Dermis microvascular lymphatic vessel endothelial cell (primary cell): ENCODE measurements around the gene SPAG5. TPM values are rescaled to one million over a fixed set of nuclear protein-coding genes. Genes with fewer than 3 reads are reported as not detected.

Experiments used
- total RNA-seq: library from RNA; depleted of rRNA; stranded (reverse); fragments of >200 nt; gene quantifications from 2 replicates; pipeline ENCODE4 v1.2.1, GENCODE V29; 2014

The SPAG5 gene
- total RNA-seq, 1 donor from 2014 or later: 22.2 TPM

Other genes starting within 250 kb of the SPAG5 start
- gene POLDIP2, start 241.5 kb downstream of the SPAG5 start, total RNA-seq: 66.9 and 72.3 TPM in 2 replicates
- gene SEBOX, start 233.8 kb downstream of the SPAG5 start, total RNA-seq: not detected in 2 replicates
- under 0.01 TPM in 1 of 2 replicates, not detected in the other for gene VTN, start 228.7 kb downstream of the SPAG5 start, total RNA-seq
- gene SARM1, start 227.3 kb downstream of the SPAG5 start, total RNA-seq: 1.8 and 3.7 TPM in 2 replicates
- gene SLC46A1, start 192.8 kb downstream of the SPAG5 start, total RNA-seq: 0.77 and 1.8 TPM in 2 replicates
- not detected in 2 replicates for gene SLC13A2, start 125.4 kb downstream of the SPAG5 start, total RNA-seq
- gene FOXN1, start 92.7 kb downstream of the SPAG5 start, total RNA-seq: not detected in 2 replicates
- 18.0 and 25.7 TPM in 2 replicates for gene UNC119, start 46.4 kb downstream of the SPAG5 start, total RNA-seq
- gene PIGS, start 27.5 kb downstream of the SPAG5 start, total RNA-seq: 44.2 and 56.3 TPM in 2 replicates
- 30.7 and 31.7 TPM in 2 replicates for gene ALDOC, start 22.1 kb downstream of the SPAG5 start, total RNA-seq
- gene RSKR, start 15.2 kb upstream of the SPAG5 start, total RNA-seq: 2.1 and 2.8 TPM in 2 replicates
- gene BLTP2, start 46.1 kb upstream of the SPAG5 start, total RNA-seq: 135 and 142 TPM in 2 replicates
- 52.4 and 73.0 TPM in 2 replicates for gene SDF2, start 62.9 kb upstream of the SPAG5 start, total RNA-seq
- gene SUPT6H, start 63.2 kb upstream of the SPAG5 start, total RNA-seq: 37.5 and 48.7 TPM in 2 replicates
- 0.25 and 0.26 TPM in 2 replicates for gene PROCA1, start 112.9 kb upstream of the SPAG5 start, total RNA-seq
- gene RAB34, start 118.8 kb upstream of the SPAG5 start, total RNA-seq: 11.8 and 18.8 TPM in 2 replicates
- 429 and 557 TPM in 2 replicates for gene RPL23A, start 121.0 kb upstream of the SPAG5 start, total RNA-seq
- gene TLCD1, start 127.2 kb upstream of the SPAG5 start, total RNA-seq: 0.89 and 1.5 TPM in 2 replicates
- gene NEK8, start 129.8 kb upstream of the SPAG5 start, total RNA-seq: 1.7 and 2.1 TPM in 2 replicates
- gene TRAF4, start 145.0 kb upstream of the SPAG5 start, total RNA-seq: 24.0 and 29.2 TPM in 2 replicates
- 4.9 and 10.7 TPM in 2 replicates for gene FAM222B, start 243.8 kb upstream of the SPAG5 start, total RNA-seq